NB4 (cell line): ENCODE measurements around the gene ASPDH.

Source experiments
- CTCF ChIP-seq: IDR thresholded peaks from one replicate; pipeline ENCODE4 v1.5.1; 2012; ENCODE audit warnings: low read depth, low read length
- MAX ChIP-seq: IDR thresholded peaks from 2 replicates; pipeline ENCODE4 v1.6.1; 2011; ENCODE audit warnings: low read depth, low read length
- POLR2A ChIP-seq: IDR thresholded peaks from 2 replicates; pipeline ENCODE4 v1.6.1; 2011; ENCODE audit warnings: mild to moderate bottlenecking; ENCODE audit not compliant: insufficient read length; ENCODE audit errors: extremely low read depth

GRCh38 chr19:50542943-50543342 lies 29.2 kb upstream of the ASPDH start:
- TF ChIP-seq CTCF (no peak), MAX (no peak), POLR2A (no peak)
